K562 (cell line): Measurements from ENCODE around the gene MMP15. TPM values are rescaled to one million over a fixed set of nuclear protein-coding genes. Genes with fewer than 3 reads are reported as not detected.

Experiments
- polyA plus RNA-seq, 8 experiments: library from polyadenylated mRNA; depleted of rRNA in 4 of 8; stranded (reverse) in 5 of 8; unstranded in 3 of 8; fragments of >200 nt; fragmentation: Nextera tagmentation in 2 of 8; fragmentation: Illumina TruSeq in 1 of 8; extraction: Ambion mirVana in 2 of 8; extraction: Trizol in 1 of 8; gene quantifications; 2 replicates each; pipeline versions ENCODE4 v1.2.1 to v1.2.3, GENCODE V29; 2011 to 2014; ENCODE audit warnings: inconsistent platforms in 1 of 8, missing spikeins in 1 of 8
- small RNA-seq: library from RNA; depleted of rRNA; stranded (forward); fragments of <200 nt; gene quantifications from one replicate; pipeline ENCODE3, GENCODE V24; 2014
- total RNA-seq, 7 experiments: library from RNA; depleted of rRNA in 6 of 7; stranded (reverse); fragments of >200 nt in 6 of 7; fragmentation: Illumina TruSeq in 2 of 7; extraction: Trizol in 2 of 7; gene quantifications; 2 replicates each; pipeline versions ENCODE4 v1.2.1 to v1.2.3, GENCODE V29; 2011 to 2021; ENCODE audit warnings: low replicate concordance in 1 of 7

Gene MMP15
- total and polyA plus RNA-seq, 9 of the 15 experiments (the other 6 are each of a cell fraction or from before 2014, with no cell fraction given) = 0.01 to 20.4 (median 5.5) TPM

Small RNAs within 50 kb of the gene (small RNA-seq; reads per million reads assigned to genes)
- gene RF00019 = not detected

Other genes starting within 250 kb of the MMP15 start
- gene KIFC3, start 223.3 kb upstream of the MMP15 start, total RNA-seq (2014; rRNA removed) = 103 and 106 TPM in 2 replicates
- 19.0 and 22.9 TPM in 2 replicates for gene KIFC3, start 223.3 kb upstream of the MMP15 start, total RNA-seq (2014; rRNA removed; fragmentation: Illumina TruSeq; extraction: Trizol)
- gene KIFC3, start 223.3 kb upstream of the MMP15 start, total RNA-seq (2015; rRNA removed; fragmentation: Illumina TruSeq; extraction: Trizol) = 26.2 and 28.4 TPM in 2 replicates
- gene KIFC3, start 223.3 kb upstream of the MMP15 start, total RNA-seq (2021) = 94.5 and 105 TPM in 2 replicates
- 53.3 and 63.5 TPM in 2 replicates for gene KIFC3, start 223.3 kb upstream of the MMP15 start, polyA plus RNA-seq (2011; rRNA removed)
- gene KIFC3, start 223.3 kb upstream of the MMP15 start, polyA plus RNA-seq (2014; fragmentation: Illumina TruSeq; extraction: Trizol) = 20.2 and 47.1 TPM in 2 replicates
- gene KIFC3, start 223.3 kb upstream of the MMP15 start, polyA plus RNA-seq (2014; fragmentation: Nextera tagmentation; extraction: Ambion mirVana) = under 1 TPM; 0.23 to 0.96 TPM
- 78.1 and 80.3 TPM in 2 replicates for gene KIFC3, start 223.3 kb upstream of the MMP15 start, polyA plus RNA-seq (2014; rRNA removed)
- not detected in 2 replicates for gene CNGB1, start 54.6 kb upstream of the MMP15 start, total RNA-seq (2014; rRNA removed)
- not detected in 2 replicates for gene CNGB1, start 54.6 kb upstream of the MMP15 start, total RNA-seq (2014; rRNA removed; fragmentation: Illumina TruSeq; extraction: Trizol)
- not detected in 2 replicates for gene CNGB1, start 54.6 kb upstream of the MMP15 start, total RNA-seq (2015; rRNA removed; fragmentation: Illumina TruSeq; extraction: Trizol)
- not detected in 2 replicates for gene CNGB1, start 54.6 kb upstream of the MMP15 start, total RNA-seq (2021)
- not detected in 2 replicates for gene CNGB1, start 54.6 kb upstream of the MMP15 start, polyA plus RNA-seq (2011; rRNA removed)
- not detected in 2 replicates for gene CNGB1, start 54.6 kb upstream of the MMP15 start, polyA plus RNA-seq (2014; fragmentation: Illumina TruSeq; extraction: Trizol)
- gene CNGB1, start 54.6 kb upstream of the MMP15 start, polyA plus RNA-seq (2014; fragmentation: Nextera tagmentation; extraction: Ambion mirVana) = not detected
- gene CNGB1, start 54.6 kb upstream of the MMP15 start, polyA plus RNA-seq (2014; rRNA removed) = not detected in 2 replicates
- gene ZNF319, start 25.1 kb upstream of the MMP15 start, total RNA-seq (2014; rRNA removed) = 1.4 TPM in 2 replicates
- 0.80 and 0.87 TPM in 2 replicates for gene ZNF319, start 25.1 kb upstream of the MMP15 start, total RNA-seq (2014; rRNA removed; fragmentation: Illumina TruSeq; extraction: Trizol)
- gene ZNF319, start 25.1 kb upstream of the MMP15 start, total RNA-seq (2015; rRNA removed; fragmentation: Illumina TruSeq; extraction: Trizol) = 1.0 and 1.2 TPM in 2 replicates
- gene ZNF319, start 25.1 kb upstream of the MMP15 start, total RNA-seq (2021) = 5.2 and 5.7 TPM in 2 replicates
- gene ZNF319, start 25.1 kb upstream of the MMP15 start, polyA plus RNA-seq (2011; rRNA removed) = 1.4 and 2.0 TPM in 2 replicates
- 2.1 and 3.6 TPM in 2 replicates for gene ZNF319, start 25.1 kb upstream of the MMP15 start, polyA plus RNA-seq (2014; fragmentation: Illumina TruSeq; extraction: Trizol)
- under 1 TPM; 0.20 to 0.31 TPM for gene ZNF319, start 25.1 kb upstream of the MMP15 start, polyA plus RNA-seq (2014; fragmentation: Nextera tagmentation; extraction: Ambion mirVana)
- gene ZNF319, start 25.1 kb upstream of the MMP15 start, polyA plus RNA-seq (2014; rRNA removed) = 2.7 and 3.2 TPM in 2 replicates
- gene USB1, start 24.3 kb upstream of the MMP15 start, total RNA-seq (2014; rRNA removed) = 18.0 and 19.4 TPM in 2 replicates
- gene USB1, start 24.3 kb upstream of the MMP15 start, total RNA-seq (2014; rRNA removed; fragmentation: Illumina TruSeq; extraction: Trizol) = 12.1 and 13.1 TPM in 2 replicates
- 16.0 and 18.9 TPM in 2 replicates for gene USB1, start 24.3 kb upstream of the MMP15 start, total RNA-seq (2015; rRNA removed; fragmentation: Illumina TruSeq; extraction: Trizol)
- gene USB1, start 24.3 kb upstream of the MMP15 start, total RNA-seq (2021) = 69.6 and 73.6 TPM in 2 replicates
- 46.2 and 60.1 TPM in 2 replicates for gene USB1, start 24.3 kb upstream of the MMP15 start, polyA plus RNA-seq (2011; rRNA removed)
- 64.4 and 93.9 TPM in 2 replicates for gene USB1, start 24.3 kb upstream of the MMP15 start, polyA plus RNA-seq (2014; fragmentation: Illumina TruSeq; extraction: Trizol)
- 10 to 100 TPM; 11.6 to 12.1 TPM for gene USB1, start 24.3 kb upstream of the MMP15 start, polyA plus RNA-seq (2014; fragmentation: Nextera tagmentation; extraction: Ambion mirVana)
- gene USB1, start 24.3 kb upstream of the MMP15 start, polyA plus RNA-seq (2014; rRNA removed) = 53.8 and 67.5 TPM in 2 replicates
- 75.5 and 77.8 TPM in 2 replicates for gene CFAP20, start 103.6 kb downstream of the MMP15 start, total RNA-seq (2014; rRNA removed)
- 66.2 and 69.2 TPM in 2 replicates for gene CFAP20, start 103.6 kb downstream of the MMP15 start, total RNA-seq (2014; rRNA removed; fragmentation: Illumina TruSeq; extraction: Trizol)
- gene CFAP20, start 103.6 kb downstream of the MMP15 start, total RNA-seq (2015; rRNA removed; fragmentation: Illumina TruSeq; extraction: Trizol) = 79.1 and 90.5 TPM in 2 replicates
- 55.2 and 56.5 TPM in 2 replicates for gene CFAP20, start 103.6 kb downstream of the MMP15 start, total RNA-seq (2021)
- gene CFAP20, start 103.6 kb downstream of the MMP15 start, polyA plus RNA-seq (2011; rRNA removed) = 75.3 and 76.3 TPM in 2 replicates
- 74.4 and 79.1 TPM in 2 replicates for gene CFAP20, start 103.6 kb downstream of the MMP15 start, polyA plus RNA-seq (2014; fragmentation: Illumina TruSeq; extraction: Trizol)
- 10 to 100 TPM; 20.5 to 30.4 TPM for gene CFAP20, start 103.6 kb downstream of the MMP15 start, polyA plus RNA-seq (2014; fragmentation: Nextera tagmentation; extraction: Ambion mirVana)
- 84.5 and 90.0 TPM in 2 replicates for gene CFAP20, start 103.6 kb downstream of the MMP15 start, polyA plus RNA-seq (2014; rRNA removed)
- gene CSNK2A2, start 172.4 kb downstream of the MMP15 start, total RNA-seq (2014; rRNA removed) = 20.8 TPM in 2 replicates
- gene CSNK2A2, start 172.4 kb downstream of the MMP15 start, total RNA-seq (2014; rRNA removed; fragmentation: Illumina TruSeq; extraction: Trizol) = 54.1 and 59.2 TPM in 2 replicates
- 44.7 and 44.8 TPM in 2 replicates for gene CSNK2A2, start 172.4 kb downstream of the MMP15 start, total RNA-seq (2015; rRNA removed; fragmentation: Illumina TruSeq; extraction: Trizol)
- gene CSNK2A2, start 172.4 kb downstream of the MMP15 start, total RNA-seq (2021) = 95.7 and 109 TPM in 2 replicates
- 48.1 and 61.2 TPM in 2 replicates for gene CSNK2A2, start 172.4 kb downstream of the MMP15 start, polyA plus RNA-seq (2011; rRNA removed)
- 90.0 and 97.7 TPM in 2 replicates for gene CSNK2A2, start 172.4 kb downstream of the MMP15 start, polyA plus RNA-seq (2014; fragmentation: Illumina TruSeq; extraction: Trizol)
- 10 to 100 TPM; 23.4 to 25.2 TPM for gene CSNK2A2, start 172.4 kb downstream of the MMP15 start, polyA plus RNA-seq (2014; fragmentation: Nextera tagmentation; extraction: Ambion mirVana)
- 35.4 and 42.8 TPM in 2 replicates for gene CSNK2A2, start 172.4 kb downstream of the MMP15 start, polyA plus RNA-seq (2014; rRNA removed)